Effector memory CD8-positive, alpha-beta T cell (primary cell): ENCODE data around the gene ETS1.

Experiments used
- ATAC-seq: fragments of 150-1000 bp; cut with Tn5 transposase; replicated peaks from 2 replicates; pipeline ENCODE4 v1.10.0; 2021; ENCODE audit warnings: mild to moderate bottlenecking, moderate library complexity
- DNase-seq, 3 experiments: peaks; one replicate each; pipeline ENCODE4 v3.0.0; 2021
- H3K27ac Mint-ChIP-seq, 2 donors: one replicate each; pipeline ENCODE4 v1.8.0; 2022; ENCODE audit warnings: mild to moderate bottlenecking in 2 of 2, mixed read lengths in 2 of 2, moderate library complexity in 2 of 2
- H3K27me3 Mint-ChIP-seq, 2 donors: one replicate each; pipeline ENCODE4 v1.8.0; 2022; ENCODE audit warnings: mixed read lengths in 2 of 2
- H3K36me3 Mint-ChIP-seq: one replicate; pipeline ENCODE4 v1.8.0; 2022; ENCODE audit warnings: mild to moderate bottlenecking, moderate library complexity, mixed read lengths; ENCODE audit not compliant: insufficient read depth
- H3K4me1 Mint-ChIP-seq, 2 donors: one replicate each; pipeline ENCODE4 v1.8.0; 2022; ENCODE audit warnings: low read depth in 2 of 2, mixed read lengths in 2 of 2
- H3K4me3 Mint-ChIP-seq, 2 donors: one replicate each; pipeline ENCODE4 v1.8.0; 2022; ENCODE audit warnings: mild to moderate bottlenecking in 2 of 2, mixed read lengths in 2 of 2, moderate library complexity in 2 of 2
- H3K9me3 Mint-ChIP-seq, 2 donors: one replicate each; pipeline ENCODE4 v1.8.0; 2022; ENCODE audit warnings: mixed read lengths in 2 of 2

The ETS1 gene

DNA sequence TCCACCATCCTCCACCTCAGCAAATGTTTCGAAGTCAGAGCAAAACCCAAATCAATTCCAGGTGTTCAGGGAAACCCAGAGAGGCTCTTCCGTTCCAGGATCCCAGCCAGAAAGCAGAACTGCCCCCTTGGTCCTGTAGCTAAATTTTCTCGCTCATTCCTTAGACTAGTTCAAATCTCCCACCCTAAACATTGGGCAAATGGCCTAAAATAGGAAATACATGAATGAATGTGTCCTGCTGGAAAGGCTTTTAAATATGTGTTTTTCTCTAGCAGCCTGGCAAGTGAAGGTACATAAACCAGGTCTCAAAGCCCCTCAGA is 89.6 kb downstream of the ETS1 start:
- DNase-seq = no peak
- no peak for ATAC-seq
- Mint-ChIP-seq H3K27ac (peak overlapping the region; percentile 97), H3K9me3 (no peaks in the 10 kb centered on the region), H3K27me3 (no peaks in the 10 kb centered on the region), H3K36me3 (peaks cover 89% of the 10 kb centered on the region), H3K4me3 (peak overlapping the region; percentile 61 to 96), H3K4me1 (peaks cover 80 to 95% of the 10 kb centered on the region in 2 donors)

- H3K4me1 Mint-ChIP-seq = peaks cover 80 to 95% of the 10 kb centered on the region in 2 donors
- no peak for DNase-seq
- no peaks in the 10 kb centered on the region for H3K9me3 Mint-ChIP-seq
- peaks cover 91% of the 10 kb centered on the region for H3K36me3 Mint-ChIP-seq
- H3K27ac Mint-ChIP-seq = peak overlapping the region; percentile 97
- H3K4me3 Mint-ChIP-seq = peak overlapping the region; percentile 61 to 96
- ATAC-seq = peak; percentile 50
- no peaks in the 10 kb centered on the region for H3K27me3 Mint-ChIP-seq
Measured at GRCh38 chr11:128497061-128497775, 90.1 kb downstream of the ETS1 start.

DNA sequence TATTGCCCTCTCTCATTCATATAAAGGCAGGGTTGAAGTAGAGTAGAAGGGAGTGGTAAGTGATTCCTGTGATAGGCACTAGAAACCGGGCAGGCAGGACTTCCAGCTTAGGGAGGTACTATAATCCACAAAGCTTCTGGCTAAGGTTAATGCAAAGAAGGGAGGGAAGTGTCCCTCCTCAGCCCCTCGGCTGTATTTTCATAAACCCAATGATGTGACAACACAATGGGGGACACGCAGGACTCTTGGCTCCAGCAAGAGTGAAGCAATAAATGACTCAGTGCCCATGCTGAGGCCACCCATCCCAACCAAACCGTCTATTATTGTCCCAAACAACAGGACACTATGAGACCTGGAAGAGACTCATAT is 90.7 kb downstream of the ETS1 start:
- peaks cover 80 to 95% of the 10 kb centered on the region in 2 donors for H3K4me1 Mint-ChIP-seq
- ATAC-seq = no peak
- peak overlapping the region; percentile 97 for H3K27ac Mint-ChIP-seq
- H3K36me3 Mint-ChIP-seq = peaks cover 90% of the 10 kb centered on the region
- peak overlapping the region; percentile 61 to 96 for H3K4me3 Mint-ChIP-seq
- DNase-seq = no peak
- H3K9me3 Mint-ChIP-seq = no peaks in the 10 kb centered on the region
- H3K27me3 Mint-ChIP-seq = no peaks in the 10 kb centered on the region

GRCh38 chr11:128496249-128496648 is 91.1 kb downstream of the ETS1 start:
- H3K27ac Mint-ChIP-seq = peak overlapping the region; percentile 97
- H3K27me3 Mint-ChIP-seq = no peaks in the 10 kb centered on the region
- no peaks in the 10 kb centered on the region for H3K9me3 Mint-ChIP-seq
- peak overlapping the region; percentile 61 to 96 for H3K4me3 Mint-ChIP-seq
- H3K36me3 Mint-ChIP-seq = peaks cover 92% of the 10 kb centered on the region
- DNase-seq (no peak), ATAC-seq (no peak)
- H3K4me1 Mint-ChIP-seq = peaks cover 80 to 95% of the 10 kb centered on the region in 2 donors

DNA sequence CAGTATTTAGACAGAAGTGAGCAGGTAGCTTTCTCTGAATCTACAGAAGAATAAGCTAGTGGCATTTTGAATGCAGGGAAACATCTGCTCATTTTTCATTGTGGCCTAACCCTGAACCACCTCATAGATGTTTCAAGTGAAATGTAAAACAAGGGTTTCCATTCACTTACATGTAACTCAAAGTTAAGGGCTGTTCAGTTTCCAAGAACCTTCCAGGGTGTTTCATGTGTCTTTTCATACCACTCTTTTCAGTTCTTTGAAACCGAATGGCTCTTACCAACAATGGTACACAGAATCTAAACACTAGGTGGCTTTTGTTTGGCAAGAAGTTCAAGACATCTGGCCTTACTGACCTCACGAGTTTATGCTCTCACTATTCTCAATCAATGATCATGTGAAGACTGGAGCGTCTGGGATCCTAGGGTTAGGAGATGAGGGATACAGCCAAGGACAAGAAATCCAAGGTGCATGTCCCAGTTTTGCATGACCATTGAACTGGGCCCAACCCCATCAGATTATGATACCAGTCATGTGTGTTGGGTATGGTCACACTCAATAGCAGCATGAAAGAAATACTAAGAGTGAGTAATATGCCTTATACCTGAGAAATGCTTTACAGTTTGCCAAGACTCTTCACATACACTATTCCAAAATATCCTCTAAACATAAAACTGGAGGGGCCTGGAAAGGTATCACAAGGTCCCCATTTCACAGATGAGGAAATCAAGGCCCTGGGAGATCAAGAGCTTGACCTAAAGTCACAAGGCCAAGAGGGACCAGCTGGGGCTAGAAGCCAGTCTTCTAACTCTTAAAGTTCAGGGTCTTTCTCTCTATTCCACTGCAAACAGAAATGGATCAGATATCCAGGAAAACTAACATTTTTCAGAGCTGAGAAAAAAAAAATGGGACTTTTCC is 92.7 kb downstream of the ETS1 start:
- peaks cover 94% of the 10 kb centered on the region for H3K36me3 Mint-ChIP-seq
- ATAC-seq = no peak
- no peak for DNase-seq
- no peaks in the 10 kb centered on the region for H3K27me3 Mint-ChIP-seq
- H3K27ac Mint-ChIP-seq = peak overlapping the region; percentile 97
- peaks cover 79 to 95% of the 10 kb centered on the region in 2 donors for H3K4me1 Mint-ChIP-seq
- H3K9me3 Mint-ChIP-seq = no peaks in the 10 kb centered on the region
- peak overlapping the region; percentile 61 to 96 for H3K4me3 Mint-ChIP-seq

- H3K27me3 Mint-ChIP-seq = no peaks in the 10 kb centered on the region
- peaks cover 94% of the 10 kb centered on the region for H3K36me3 Mint-ChIP-seq
- peak overlapping the region; percentile 97 for H3K27ac Mint-ChIP-seq
- peaks cover 78 to 95% of the 10 kb centered on the region in 2 donors for H3K4me1 Mint-ChIP-seq
- H3K4me3 Mint-ChIP-seq = peak overlapping the region; percentile 73 to 96
- no peak for DNase-seq
- H3K9me3 Mint-ChIP-seq = no peaks in the 10 kb centered on the region
- ATAC-seq = no peak
Measured at GRCh38 chr11:128493570-128493965, 93.8 kb downstream of the ETS1 start.

GRCh38 chr11:128492903-128493569 is 94.3 kb downstream of the ETS1 start:
- Mint-ChIP-seq H3K36me3 (peaks cover 94% of the 10 kb centered on the region), H3K4me3 (peak overlapping the region; percentile 73 to 96), H3K4me1 (peaks cover 79 to 98% of the 10 kb centered on the region in 2 donors), H3K27ac (peak overlapping the region; percentile 97), H3K27me3 (no peaks in the 10 kb centered on the region), H3K9me3 (no peaks in the 10 kb centered on the region)
- DNase-seq (no peak), ATAC-seq (peak; percentile 56)

DNA sequence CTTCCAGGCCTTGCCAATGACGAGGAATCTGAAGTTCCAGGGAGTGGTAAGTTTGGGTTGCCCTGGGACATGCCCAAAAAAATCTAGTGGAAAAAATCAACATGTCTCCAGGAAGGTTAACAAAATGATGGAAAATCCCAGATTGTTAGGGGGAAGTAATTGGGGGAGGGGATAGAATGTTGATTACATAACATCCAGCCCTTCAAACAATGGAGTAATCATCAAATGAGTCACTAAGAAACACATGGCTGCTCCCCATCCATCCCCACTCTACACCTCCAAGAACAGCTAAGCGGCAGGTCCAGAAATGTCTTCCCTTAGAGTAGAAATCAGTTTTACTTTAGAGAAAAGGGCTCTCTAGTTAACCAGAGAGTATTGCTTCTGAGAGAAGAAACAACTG is 94.9 kb downstream of the ETS1 start:
- H3K36me3 Mint-ChIP-seq = peaks cover 94% of the 10 kb centered on the region
- peaks cover 74 to 97% of the 10 kb centered on the region in 2 donors for H3K4me1 Mint-ChIP-seq
- H3K27ac Mint-ChIP-seq = peak overlapping the region; percentile 97
- DNase-seq (no peak), ATAC-seq (no peak)
- H3K27me3 Mint-ChIP-seq = no peaks in the 10 kb centered on the region
- H3K4me3 Mint-ChIP-seq = peak overlapping the region; percentile 73 to 96
- H3K9me3 Mint-ChIP-seq = no peaks in the 10 kb centered on the region

DNA sequence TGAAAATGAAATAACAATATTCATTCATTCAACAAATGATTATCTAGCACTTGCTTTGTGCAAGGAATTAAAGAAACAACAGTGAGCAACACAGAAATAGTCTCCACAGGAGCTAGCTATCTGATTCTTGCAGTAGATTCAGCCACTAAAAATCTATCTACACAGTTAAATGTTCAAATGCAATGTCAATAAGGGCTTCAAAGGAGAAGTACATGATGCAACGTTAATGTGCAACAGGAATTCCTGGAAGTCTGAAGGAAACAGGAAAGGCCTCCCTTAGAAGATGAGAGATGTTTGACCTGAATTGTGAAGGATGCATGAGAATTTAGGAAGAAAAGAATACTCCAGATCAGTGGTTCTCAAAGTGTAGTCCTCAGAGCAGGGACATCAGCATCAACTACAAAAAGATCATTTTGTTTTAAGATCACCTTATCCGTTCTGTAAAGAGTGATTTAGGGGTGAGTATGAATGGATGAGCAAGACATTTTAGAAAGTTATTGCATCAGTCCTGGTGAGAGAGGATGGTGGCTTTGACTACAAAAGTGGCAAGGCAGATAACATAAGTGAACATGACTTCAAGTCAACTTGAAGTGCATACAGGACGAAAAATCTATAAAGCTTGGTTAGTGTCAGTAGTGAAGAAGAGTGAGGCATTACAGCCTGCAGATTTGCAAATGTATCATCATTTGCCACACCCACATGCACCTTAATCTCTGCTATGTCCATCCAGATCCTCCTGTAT is 96.0 kb downstream of the ETS1 start:
- peak; percentile 7 for ATAC-seq
- H3K4me3 Mint-ChIP-seq = peak overlapping the region; percentile 73 to 96
- peaks cover 69 to 95% of the 10 kb centered on the region in 2 donors for H3K4me1 Mint-ChIP-seq

DNA sequence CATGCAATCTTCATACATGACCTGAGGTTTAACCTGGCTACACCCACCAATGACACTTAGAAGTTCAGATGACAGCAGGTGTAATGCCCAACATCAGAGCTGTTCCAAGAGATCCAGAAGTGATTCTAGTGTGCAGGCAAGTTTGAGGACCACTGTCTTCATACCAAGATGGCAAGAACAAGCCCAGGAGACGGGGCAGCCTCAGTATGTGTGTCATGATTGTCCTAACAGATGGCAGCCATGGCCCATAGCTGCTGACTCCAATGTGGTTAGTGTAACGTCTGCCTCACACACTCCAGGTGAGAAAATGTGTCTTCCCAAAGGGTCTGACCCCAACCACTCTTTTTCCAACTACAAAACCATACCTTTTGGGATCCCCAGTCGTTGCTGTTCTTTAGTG is 97.3 kb downstream of the ETS1 start:
- H3K36me3 Mint-ChIP-seq = peaks cover 99% of the 10 kb centered on the region
- no peak for ATAC-seq
- H3K4me1 Mint-ChIP-seq = peaks cover 71 to 95% of the 10 kb centered on the region in 2 donors
- H3K9me3 Mint-ChIP-seq = no peaks in the 10 kb centered on the region
- no peak for DNase-seq
- no peaks in the 10 kb centered on the region for H3K27me3 Mint-ChIP-seq
- H3K4me3 Mint-ChIP-seq = peak overlapping the region; percentile 73 to 96
- peak overlapping the region; percentile 97 for H3K27ac Mint-ChIP-seq

More for the DNA sequence above, 96.0 kb downstream of the ETS1 start:
- Mint-ChIP-seq H3K9me3 (no peaks in the 10 kb centered on the region), H3K27ac (peak overlapping the region; percentile 97), H3K27me3 (no peaks in the 10 kb centered on the region), H3K36me3 (peaks cover 96% of the 10 kb centered on the region)
- DNase-seq = no peak

GRCh38 chr11:128488471-128488870 is 98.9 kb downstream of the ETS1 start:
- H3K4me3 Mint-ChIP-seq = peak overlapping the region; percentile 55 to 96
- peaks cover 76 to 95% of the 10 kb centered on the region in 2 donors for H3K4me1 Mint-ChIP-seq
- H3K36me3 Mint-ChIP-seq = peaks cover 99% of the 10 kb centered on the region
- no peaks in the 10 kb centered on the region for H3K27me3 Mint-ChIP-seq
- ATAC-seq (peak; percentile 51), DNase-seq (no peak)
- no peaks in the 10 kb centered on the region for H3K9me3 Mint-ChIP-seq
- H3K27ac Mint-ChIP-seq = peak overlapping the region; percentile 97

DNA sequence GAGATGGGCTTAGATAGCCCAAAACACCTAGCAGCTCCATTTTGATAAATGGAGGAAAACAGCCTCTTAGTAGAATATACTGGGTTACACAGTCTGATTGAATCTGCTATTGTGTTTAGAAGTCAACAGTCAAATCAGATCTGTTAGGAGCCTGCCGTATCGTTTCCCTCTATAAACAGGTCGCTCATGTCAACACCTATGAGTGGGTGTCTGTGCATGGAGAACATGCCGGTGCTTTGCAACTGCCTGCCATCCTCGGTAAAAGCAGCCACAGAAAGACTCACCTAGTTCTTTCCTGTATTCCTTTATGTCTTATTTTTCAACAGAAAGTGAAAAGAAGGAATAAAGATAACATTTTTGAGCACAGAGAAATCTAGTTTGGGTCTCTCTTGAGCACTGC is 99.4 kb downstream of the ETS1 start:
- no peaks in the 10 kb centered on the region for H3K27me3 Mint-ChIP-seq
- peak overlapping the region; percentile 97 for H3K27ac Mint-ChIP-seq
- peaks cover 99% of the 10 kb centered on the region for H3K36me3 Mint-ChIP-seq
- H3K9me3 Mint-ChIP-seq = no peaks in the 10 kb centered on the region
- H3K4me1 Mint-ChIP-seq = peaks cover 76 to 95% of the 10 kb centered on the region in 2 donors
- peak; percentile 18 for ATAC-seq
- H3K4me3 Mint-ChIP-seq = peak overlapping the region; percentile 55 to 96
- no peak for DNase-seq

- Mint-ChIP-seq H3K9me3 (no peaks in the 10 kb centered on the region), H3K27ac (peak overlapping the region; percentile 97), H3K4me1 (peaks cover 70 to 93% of the 10 kb centered on the region in 2 donors), H3K27me3 (no peaks in the 10 kb centered on the region), H3K36me3 (peaks cover 100% of the 10 kb centered on the region), H3K4me3 (peak overlapping the region; percentile 70 to 83)
- DNase-seq = no peak
- ATAC-seq = no peak
Measured at GRCh38 chr11:128484172-128484571, 103.2 kb downstream of the ETS1 start.
